HS-5 (cell line): ENCODE data around the gene MRPS34.

Experiments used
- DNase-seq: peaks from one replicate; pipeline ENCODE4 v3.0.0-alpha.2; 2012; ENCODE audit warnings: low read depth

The MRPS34 gene

GRCh38 chr16:1727651-1728624 is 45.0 kb downstream of the MRPS34 start:
- DNase-seq: no peak

DNA sequence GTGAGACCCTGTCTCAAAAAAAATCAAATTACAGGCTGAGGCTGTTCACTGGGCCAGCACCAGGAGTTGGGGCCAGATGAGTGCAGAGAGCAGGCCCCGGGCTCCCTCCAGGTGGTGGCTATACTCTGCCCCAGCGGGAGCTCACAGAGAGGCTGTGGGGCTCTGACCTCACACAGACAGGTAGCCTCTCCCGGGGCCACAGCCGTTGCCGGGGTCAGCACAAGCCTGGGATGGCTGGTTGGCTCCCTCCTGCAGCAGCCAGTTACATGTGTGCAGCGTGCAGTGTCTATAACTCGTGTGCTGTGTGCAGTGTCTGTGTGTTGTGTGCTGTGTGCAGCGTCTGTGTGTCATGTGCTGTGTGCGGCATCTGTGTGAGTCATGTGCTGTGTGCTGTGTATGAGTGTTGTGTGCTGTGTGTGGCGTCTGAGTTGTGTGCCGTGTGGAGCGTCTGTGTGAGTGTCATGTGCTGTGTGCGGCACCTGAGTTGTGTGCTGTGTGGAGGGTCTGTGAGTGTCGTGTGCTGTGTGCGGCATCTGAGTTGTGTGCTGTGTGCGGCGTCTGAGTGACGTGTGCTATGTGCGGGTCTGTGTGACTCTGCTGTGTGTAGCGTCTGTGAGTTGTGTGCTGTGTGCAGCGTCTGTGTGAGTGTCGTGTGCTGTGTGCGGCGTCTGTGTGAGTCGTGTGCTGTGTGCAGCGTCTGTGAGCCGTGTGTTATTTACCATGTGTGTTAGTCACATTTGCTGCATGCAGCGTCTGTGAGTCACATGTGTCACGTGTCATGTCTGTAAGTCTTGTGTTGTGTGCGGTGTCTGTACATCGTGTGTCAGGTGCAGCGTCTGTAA is 46.1 kb downstream of the MRPS34 start:
- DNase-seq: no peak

DNA sequence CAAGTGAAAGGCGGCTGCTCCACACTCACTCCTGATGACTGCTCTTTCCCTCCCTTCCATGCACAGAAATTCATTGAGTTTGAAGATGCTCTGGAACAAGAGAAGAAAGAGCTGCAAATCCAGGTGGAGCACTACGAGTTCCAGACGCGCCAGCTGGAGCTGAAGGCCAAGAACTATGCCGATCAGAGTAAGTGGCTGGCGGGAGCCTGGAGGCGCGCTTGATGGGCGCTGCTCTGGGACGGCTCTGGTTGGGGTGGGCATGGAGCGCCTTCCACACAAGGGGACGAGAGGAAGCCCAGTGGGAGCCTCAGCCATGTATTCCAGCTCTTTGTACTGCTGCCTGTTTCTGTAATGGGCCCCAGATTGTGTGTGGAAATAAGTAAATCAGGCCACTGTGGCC is 48.4 kb downstream of the MRPS34 start:
- no peak for DNase-seq

- no peak for DNase-seq
Measured at GRCh38 chr16:1723450-1724147, 49.3 kb downstream of the MRPS34 start.
